GM18873 (cell line): ENCODE measurements around the gene SIAH2.

Experiments used
- ATAC-seq: cut with Tn5 transposase; IDR thresholded peaks from one replicate; pipeline ENCODE4 v1.9.1; 2021; ENCODE audit warnings: mild to moderate bottlenecking, moderate library complexity, moderate number of reproducible peaks; ENCODE audit not compliant: unreplicated experiment, low FRiP score

SIAH2 gene

GRCh38 chr3:150775001-150775599, 12.1 kb upstream of the SIAH2 start:
- ATAC-seq, result no peak

- no peak for ATAC-seq
Measured at GRCh38 chr3:150773616-150774192, 10.7 kb upstream of the SIAH2 start.

GRCh38 chr3:150771600-150771999, 8.6 kb upstream of the SIAH2 start:
- ATAC-seq, result no peak

- ATAC-seq, result no peak
Measured at GRCh38 chr3:150770681-150771080, 7.7 kb upstream of the SIAH2 start.

GRCh38 chr3:150766742-150767141, 3.8 kb upstream of the SIAH2 start:
- ATAC-seq, result no peak

GRCh38 chr3:150765949-150766720, 3.2 kb upstream of the SIAH2 start:
- ATAC-seq, result peak; percentile 28

GRCh38 chr3:150764967-150765366, 2.0 kb upstream of the SIAH2 start:
- no peak for ATAC-seq

- no peak for ATAC-seq
Measured at GRCh38 chr3:150764566-150764965, 1.6 kb upstream of the SIAH2 start.

GRCh38 chr3:150763841-150764483, 993 bp upstream of the SIAH2 start:
- ATAC-seq, result peak; percentile 20

GRCh38 chr3:150762662-150763121, 277 bp downstream of the SIAH2 start:
- no peak for ATAC-seq

GRCh38 chr3:150761831-150762661, 923 bp downstream of the SIAH2 start:
- ATAC-seq, result no peak

- peak; percentile 30 for ATAC-seq
Measured at GRCh38 chr3:150760431-150761200, 2.4 kb downstream of the SIAH2 start.

- ATAC-seq, result no peak
Measured at GRCh38 chr3:150759947-150760346, 3.0 kb downstream of the SIAH2 start.

- no peak for ATAC-seq
Measured at GRCh38 chr3:150759319-150759718, 3.6 kb downstream of the SIAH2 start.

- no peak for ATAC-seq
Measured at GRCh38 chr3:150757768-150758167, 5.2 kb downstream of the SIAH2 start.

- no peak for ATAC-seq
Measured at GRCh38 chr3:150757364-150757763, 5.6 kb downstream of the SIAH2 start.

GRCh38 chr3:150756491-150757059, 6.4 kb downstream of the SIAH2 start:
- ATAC-seq, result no peak

- no peak for ATAC-seq
Measured at GRCh38 chr3:150755902-150756301, 7.1 kb downstream of the SIAH2 start.

- ATAC-seq, result no peak
Measured at GRCh38 chr3:150754896-150755295, 8.1 kb downstream of the SIAH2 start.
